H1 (cell line): ENCODE data around the gene SLC6A7. TPM values are rescaled to one million over a fixed set of nuclear protein-coding genes. Genes with fewer than 3 reads are reported as not detected.

ENCODE experiments used
- CEBPB ChIP-seq: IDR thresholded peaks from 2 replicates; pipeline ENCODE4 v1.6.1; 2012; ENCODE audit warnings: low read depth, low read length
- FOSL1 ChIP-seq: IDR thresholded peaks from 2 replicates; pipeline ENCODE4 v1.6.1; 2011; ENCODE audit warnings: mild to moderate bottlenecking, low read depth, low read length, moderate library complexity; ENCODE audit not compliant: insufficient read depth
- POLR2A ChIP-seq, 2 experiments: IDR thresholded peaks; 1 replicate in 1 of 2; 2 replicates in 1 of 2; pipeline ENCODE4 v1.6.1; 2011; ENCODE audit warnings: low read depth in 2 of 2, low read length in 2 of 2, mild to moderate bottlenecking in 2 of 2; ENCODE audit errors: control extremely low read depth in 1 of 2
- SIN3A ChIP-seq, 2 experiments: IDR thresholded peaks in 1 of 2; conservative IDR thresholded peaks in 1 of 2; 2 replicates each; pipeline ENCODE4 v1.6.1; 2011 to 2012; ENCODE audit warnings: low read length in 2 of 2, improper control_type of control experiment in 1 of 2, low read depth in 1 of 2, mild to moderate bottlenecking in 1 of 2
- SP2 ChIP-seq: IDR thresholded peaks from 2 replicates; pipeline ENCODE4 v1.6.1; 2012; ENCODE audit warnings: mild to moderate bottlenecking, low read length, inconsistent platforms
- TAF1 ChIP-seq: IDR thresholded peaks from 2 replicates; pipeline ENCODE4 v1.6.1; 2011; ENCODE audit warnings: mild to moderate bottlenecking, low read depth, low read length
- polyA plus RNA-seq, 7 experiments: library from polyadenylated mRNA; depleted of rRNA in 3 of 7; stranded (reverse) in 5 of 7; unstranded in 2 of 7; fragments of >200 nt in 5 of 7; fragments of 200-250 nt in 2 of 7; gene quantifications; 1 replicate in 5 of 7; 2 replicates in 1 of 7; 4 replicates in 1 of 7; pipeline versions ENCODE4 v1.2.1 to v1.2.3, GENCODE V29; 2011 to 2013; ENCODE audit warnings: missing spikeins in 2 of 7, mixed read lengths in 2 of 7
- total RNA-seq: library from RNA; stranded (reverse); fragmentation: NEBNext Ultra II Directional; extraction: Animal tissue kit (Norgen Biotek cat#: 25700); gene quantifications from 2 replicates; pipeline ENCODE4 v1.2.1, GENCODE V29; 2021
- TF ChIP-seq, protein P1 (sequence below): fragments of 300-600 bp; sonication (generic); IDR thresholded peaks from 2 replicates; pipeline ENCODE4 v1.7.1; 2012; ENCODE audit warnings: low read length, moderate library complexity, mild to moderate bottlenecking, inconsistent platforms; ENCODE audit not compliant: insufficient replicate concordance
- TF ChIP-seq, protein P2 (sequence below): IDR thresholded peaks from 2 replicates; pipeline ENCODE4 v1.6.1; 2012; ENCODE audit warnings: inconsistent platforms
- TF ChIP-seq, protein P3 (sequence below), 3 experiments: IDR thresholded peaks; 1 replicate in 2 of 3; 2 replicates in 1 of 3; pipeline versions ENCODE4 v1.5.1 to v1.6.1; 2011; ENCODE audit warnings: low read length in 3 of 3, mild to moderate bottlenecking in 3 of 3, inconsistent platforms in 2 of 3, low read depth in 1 of 3, moderate library complexity in 1 of 3; ENCODE audit not compliant: insufficient read depth in 1 of 3; ENCODE audit errors: control extremely low read depth in 1 of 3

Gene SLC6A7
- total and polyA plus RNA-seq, 2 of the 8 experiments (the other 6 are each of a cell fraction or from before 2014, with no cell fraction given) = 0.07 to 0.12 TPM

DNA sequence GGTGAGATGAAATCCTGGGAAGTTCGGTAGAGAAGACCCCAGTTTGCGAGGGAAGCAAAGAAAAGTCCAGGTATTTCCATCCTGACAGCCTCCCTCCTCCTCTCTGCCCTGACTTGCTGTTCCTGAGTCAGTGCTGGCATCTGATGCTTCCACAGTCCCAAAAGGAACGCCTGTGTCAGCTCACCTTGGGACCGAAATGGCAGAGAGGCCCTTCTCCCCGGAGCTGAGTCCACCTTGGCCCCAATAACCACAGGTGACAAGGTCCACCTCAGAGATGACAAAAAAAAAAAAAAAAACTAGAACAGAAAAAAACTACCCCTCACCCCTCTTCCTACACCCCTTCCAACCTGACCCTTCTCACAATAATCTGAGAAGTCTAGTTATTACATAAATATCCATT is 31.6 kb downstream of the SLC6A7 start (continued):
- TF ChIP-seq, protein P1, sequence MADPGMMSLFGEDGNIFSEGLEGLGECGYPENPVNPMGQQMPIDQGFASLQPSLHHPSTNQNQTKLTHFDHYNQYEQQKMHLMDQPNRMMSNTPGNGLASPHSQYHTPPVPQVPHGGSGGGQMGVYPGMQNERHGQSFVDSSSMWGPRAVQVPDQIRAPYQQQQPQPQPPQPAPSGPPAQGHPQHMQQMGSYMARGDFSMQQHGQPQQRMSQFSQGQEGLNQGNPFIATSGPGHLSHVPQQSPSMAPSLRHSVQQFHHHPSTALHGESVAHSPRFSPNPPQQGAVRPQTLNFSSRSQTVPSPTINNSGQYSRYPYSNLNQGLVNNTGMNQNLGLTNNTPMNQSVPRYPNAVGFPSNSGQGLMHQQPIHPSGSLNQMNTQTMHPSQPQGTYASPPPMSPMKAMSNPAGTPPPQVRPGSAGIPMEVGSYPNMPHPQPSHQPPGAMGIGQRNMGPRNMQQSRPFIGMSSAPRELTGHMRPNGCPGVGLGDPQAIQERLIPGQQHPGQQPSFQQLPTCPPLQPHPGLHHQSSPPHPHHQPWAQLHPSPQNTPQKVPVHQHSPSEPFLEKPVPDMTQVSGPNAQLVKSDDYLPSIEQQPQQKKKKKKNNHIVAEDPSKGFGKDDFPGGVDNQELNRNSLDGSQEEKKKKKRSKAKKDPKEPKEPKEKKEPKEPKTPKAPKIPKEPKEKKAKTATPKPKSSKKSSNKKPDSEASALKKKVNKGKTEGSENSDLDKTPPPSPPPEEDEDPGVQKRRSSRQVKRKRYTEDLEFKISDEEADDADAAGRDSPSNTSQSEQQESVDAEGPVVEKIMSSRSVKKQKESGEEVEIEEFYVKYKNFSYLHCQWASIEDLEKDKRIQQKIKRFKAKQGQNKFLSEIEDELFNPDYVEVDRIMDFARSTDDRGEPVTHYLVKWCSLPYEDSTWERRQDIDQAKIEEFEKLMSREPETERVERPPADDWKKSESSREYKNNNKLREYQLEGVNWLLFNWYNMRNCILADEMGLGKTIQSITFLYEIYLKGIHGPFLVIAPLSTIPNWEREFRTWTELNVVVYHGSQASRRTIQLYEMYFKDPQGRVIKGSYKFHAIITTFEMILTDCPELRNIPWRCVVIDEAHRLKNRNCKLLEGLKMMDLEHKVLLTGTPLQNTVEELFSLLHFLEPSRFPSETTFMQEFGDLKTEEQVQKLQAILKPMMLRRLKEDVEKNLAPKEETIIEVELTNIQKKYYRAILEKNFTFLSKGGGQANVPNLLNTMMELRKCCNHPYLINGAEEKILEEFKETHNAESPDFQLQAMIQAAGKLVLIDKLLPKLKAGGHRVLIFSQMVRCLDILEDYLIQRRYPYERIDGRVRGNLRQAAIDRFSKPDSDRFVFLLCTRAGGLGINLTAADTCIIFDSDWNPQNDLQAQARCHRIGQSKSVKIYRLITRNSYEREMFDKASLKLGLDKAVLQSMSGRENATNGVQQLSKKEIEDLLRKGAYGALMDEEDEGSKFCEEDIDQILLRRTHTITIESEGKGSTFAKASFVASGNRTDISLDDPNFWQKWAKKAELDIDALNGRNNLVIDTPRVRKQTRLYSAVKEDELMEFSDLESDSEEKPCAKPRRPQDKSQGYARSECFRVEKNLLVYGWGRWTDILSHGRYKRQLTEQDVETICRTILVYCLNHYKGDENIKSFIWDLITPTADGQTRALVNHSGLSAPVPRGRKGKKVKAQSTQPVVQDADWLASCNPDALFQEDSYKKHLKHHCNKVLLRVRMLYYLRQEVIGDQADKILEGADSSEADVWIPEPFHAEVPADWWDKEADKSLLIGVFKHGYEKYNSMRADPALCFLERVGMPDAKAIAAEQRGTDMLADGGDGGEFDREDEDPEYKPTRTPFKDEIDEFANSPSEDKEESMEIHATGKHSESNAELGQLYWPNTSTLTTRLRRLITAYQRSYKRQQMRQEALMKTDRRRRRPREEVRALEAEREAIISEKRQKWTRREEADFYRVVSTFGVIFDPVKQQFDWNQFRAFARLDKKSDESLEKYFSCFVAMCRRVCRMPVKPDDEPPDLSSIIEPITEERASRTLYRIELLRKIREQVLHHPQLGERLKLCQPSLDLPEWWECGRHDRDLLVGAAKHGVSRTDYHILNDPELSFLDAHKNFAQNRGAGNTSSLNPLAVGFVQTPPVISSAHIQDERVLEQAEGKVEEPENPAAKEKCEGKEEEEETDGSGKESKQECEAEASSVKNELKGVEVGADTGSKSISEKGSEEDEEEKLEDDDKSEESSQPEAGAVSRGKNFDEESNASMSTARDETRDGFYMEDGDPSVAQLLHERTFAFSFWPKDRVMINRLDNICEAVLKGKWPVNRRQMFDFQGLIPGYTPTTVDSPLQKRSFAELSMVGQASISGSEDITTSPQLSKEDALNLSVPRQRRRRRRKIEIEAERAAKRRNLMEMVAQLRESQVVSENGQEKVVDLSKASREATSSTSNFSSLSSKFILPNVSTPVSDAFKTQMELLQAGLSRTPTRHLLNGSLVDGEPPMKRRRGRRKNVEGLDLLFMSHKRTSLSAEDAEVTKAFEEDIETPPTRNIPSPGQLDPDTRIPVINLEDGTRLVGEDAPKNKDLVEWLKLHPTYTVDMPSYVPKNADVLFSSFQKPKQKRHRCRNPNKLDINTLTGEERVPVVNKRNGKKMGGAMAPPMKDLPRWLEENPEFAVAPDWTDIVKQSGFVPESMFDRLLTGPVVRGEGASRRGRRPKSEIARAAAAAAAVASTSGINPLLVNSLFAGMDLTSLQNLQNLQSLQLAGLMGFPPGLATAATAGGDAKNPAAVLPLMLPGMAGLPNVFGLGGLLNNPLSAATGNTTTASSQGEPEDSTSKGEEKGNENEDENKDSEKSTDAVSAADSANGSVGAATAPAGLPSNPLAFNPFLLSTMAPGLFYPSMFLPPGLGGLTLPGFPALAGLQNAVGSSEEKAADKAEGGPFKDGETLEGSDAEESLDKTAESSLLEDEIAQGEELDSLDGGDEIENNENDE = no peak
- TF ChIP-seq POLR2A (IDR thresholded peaks at IDR 0.05; ENCODE audit: control extremely low read depth in 1 of 2, low read depth in 2 of 2, low read length in 2 of 2) = no peak
- TF ChIP-seq, protein P2, sequence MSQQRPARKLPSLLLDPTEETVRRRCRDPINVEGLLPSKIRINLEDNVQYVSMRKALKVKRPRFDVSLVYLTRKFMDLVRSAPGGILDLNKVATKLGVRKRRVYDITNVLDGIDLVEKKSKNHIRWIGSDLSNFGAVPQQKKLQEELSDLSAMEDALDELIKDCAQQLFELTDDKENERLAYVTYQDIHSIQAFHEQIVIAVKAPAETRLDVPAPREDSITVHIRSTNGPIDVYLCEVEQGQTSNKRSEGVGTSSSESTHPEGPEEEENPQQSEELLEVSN = no peak
- TF ChIP-seq FOSL1 = no peak
- TF ChIP-seq, protein P3, sequence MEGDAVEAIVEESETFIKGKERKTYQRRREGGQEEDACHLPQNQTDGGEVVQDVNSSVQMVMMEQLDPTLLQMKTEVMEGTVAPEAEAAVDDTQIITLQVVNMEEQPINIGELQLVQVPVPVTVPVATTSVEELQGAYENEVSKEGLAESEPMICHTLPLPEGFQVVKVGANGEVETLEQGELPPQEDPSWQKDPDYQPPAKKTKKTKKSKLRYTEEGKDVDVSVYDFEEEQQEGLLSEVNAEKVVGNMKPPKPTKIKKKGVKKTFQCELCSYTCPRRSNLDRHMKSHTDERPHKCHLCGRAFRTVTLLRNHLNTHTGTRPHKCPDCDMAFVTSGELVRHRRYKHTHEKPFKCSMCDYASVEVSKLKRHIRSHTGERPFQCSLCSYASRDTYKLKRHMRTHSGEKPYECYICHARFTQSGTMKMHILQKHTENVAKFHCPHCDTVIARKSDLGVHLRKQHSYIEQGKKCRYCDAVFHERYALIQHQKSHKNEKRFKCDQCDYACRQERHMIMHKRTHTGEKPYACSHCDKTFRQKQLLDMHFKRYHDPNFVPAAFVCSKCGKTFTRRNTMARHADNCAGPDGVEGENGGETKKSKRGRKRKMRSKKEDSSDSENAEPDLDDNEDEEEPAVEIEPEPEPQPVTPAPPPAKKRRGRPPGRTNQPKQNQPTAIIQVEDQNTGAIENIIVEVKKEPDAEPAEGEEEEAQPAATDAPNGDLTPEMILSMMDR (IDR thresholded peaks at IDR 0.05; ENCODE audit: control extremely low read depth in 1 of 3, insufficient read depth in 1 of 3, low read depth in 1 of 3, low read length in 3 of 3) = no peak
- TF ChIP-seq SP2 = no peak
- TF ChIP-seq SIN3A (conservative IDR thresholded peaks at IDR 0.05 in 1 of 2, IDR thresholded peaks at IDR 0.05 in 1 of 2; ENCODE audit: low read depth in 1 of 2, low read length in 2 of 2) = no peak
- no peak for TF ChIP-seq TAF1
- TF ChIP-seq CEBPB = no peak
